Activated T-helper 9 cell treated with anti-CD3 and anti-CD28 coated beads, Interleukin-2, amount 50 U/mL, for 16 hours (primary cell): ENCODE results near the gene NAB2.
A peak's percentile ranks its signal among the peaks of the same experiment; 100 is the strongest.
"Not testable (repeated sequence)": the region's sequence is repeated elsewhere in the genome, so short reads cannot be mapped to it uniquely, and the experiment has no call there.

Experiments
- DNase-seq: peaks from one replicate; pipeline ENCODE4 v3.0.0-alpha.2; 2020; ENCODE audit warnings: low read depth

The NAB2 gene

GRCh38 chr12:57110104-57111030 lies 21.5 kb downstream of the NAB2 start:
- peak; percentile 64 for DNase-seq

GRCh38 chr12:57111031-57111734 lies 22.3 kb downstream of the NAB2 start, which contains the start of gene STAT6:
Gene STAT6, minus strand, starts transcription at chr12:57111362. Its CDS starts 3,084 bp downstream, at chr12:57108278.
- peak; percentile 68 for DNase-seq

DNA sequence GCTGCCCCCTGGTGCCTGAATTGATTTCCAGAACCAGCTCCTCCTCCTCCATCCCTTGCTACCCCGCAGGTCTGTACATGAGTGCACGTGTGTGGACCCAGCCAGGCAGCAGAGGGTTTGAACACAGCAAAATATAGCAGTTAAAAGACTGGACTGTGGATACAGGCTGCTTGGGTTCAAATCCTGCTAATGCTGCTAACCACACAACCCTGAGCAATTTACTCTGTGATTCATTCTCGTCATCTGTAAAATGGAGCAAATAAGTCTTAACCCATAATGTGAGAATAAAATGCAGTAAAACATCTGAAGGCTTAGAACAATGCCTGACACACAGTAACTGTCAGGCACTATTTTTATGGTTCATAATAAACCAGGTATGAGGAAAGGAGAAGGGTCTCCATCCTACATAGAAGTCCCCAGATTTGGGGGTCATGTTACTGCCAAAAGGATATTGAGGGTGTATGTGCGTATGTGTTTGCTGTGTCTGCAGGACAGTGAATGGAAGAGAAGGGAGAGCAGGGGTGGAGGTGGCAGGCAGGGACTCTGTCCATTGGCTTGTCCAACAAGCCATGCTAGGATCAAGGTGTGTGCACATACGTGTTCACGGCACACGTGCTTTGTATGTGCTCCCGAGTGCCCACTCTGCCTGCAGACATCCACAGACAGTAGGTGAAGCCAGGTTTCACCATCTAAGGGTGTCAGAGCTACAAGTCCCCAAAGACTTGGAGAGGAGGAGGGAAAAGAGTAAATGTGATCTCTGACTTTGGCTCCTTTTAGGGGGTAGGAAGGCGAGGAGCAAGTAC lies 23.8 kb downstream of the NAB2 start:
- DNase-seq = no peak

GRCh38 chr12:57116580-57117281 lies 27.8 kb downstream of the NAB2 start:
- no peak for DNase-seq

- DNase-seq = no peak
These were observed 29.9 kb downstream of the NAB2 start for GRCh38 chr12:57118711-57119271.

GRCh38 chr12:57119294-57120085 lies 30.6 kb downstream of the NAB2 start:
- no peak for DNase-seq

- DNase-seq = not testable (repeated sequence)
These were observed 31.8 kb downstream of the NAB2 start for GRCh38 chr12:57120718-57121117.

DNA sequence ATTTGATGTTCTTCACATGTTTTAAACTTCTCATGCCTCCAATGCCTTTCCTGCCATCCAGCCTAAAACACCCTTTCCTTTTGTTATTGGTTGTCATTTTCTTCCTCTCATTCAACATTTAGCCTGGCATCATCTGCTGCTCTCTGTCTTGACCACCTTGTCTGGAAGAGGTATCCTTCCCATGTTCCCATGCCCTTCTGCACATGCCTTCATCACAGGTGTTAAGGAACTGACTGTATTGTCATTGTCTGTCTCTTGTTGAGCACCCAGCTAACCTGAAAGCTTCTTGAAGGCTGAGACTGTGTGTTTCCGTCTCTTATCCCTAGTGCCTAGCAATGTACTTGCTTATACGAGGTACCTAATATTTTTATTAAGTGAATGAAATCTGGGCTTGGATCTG lies 34.9 kb downstream of the NAB2 start:
- no peak for DNase-seq

DNA sequence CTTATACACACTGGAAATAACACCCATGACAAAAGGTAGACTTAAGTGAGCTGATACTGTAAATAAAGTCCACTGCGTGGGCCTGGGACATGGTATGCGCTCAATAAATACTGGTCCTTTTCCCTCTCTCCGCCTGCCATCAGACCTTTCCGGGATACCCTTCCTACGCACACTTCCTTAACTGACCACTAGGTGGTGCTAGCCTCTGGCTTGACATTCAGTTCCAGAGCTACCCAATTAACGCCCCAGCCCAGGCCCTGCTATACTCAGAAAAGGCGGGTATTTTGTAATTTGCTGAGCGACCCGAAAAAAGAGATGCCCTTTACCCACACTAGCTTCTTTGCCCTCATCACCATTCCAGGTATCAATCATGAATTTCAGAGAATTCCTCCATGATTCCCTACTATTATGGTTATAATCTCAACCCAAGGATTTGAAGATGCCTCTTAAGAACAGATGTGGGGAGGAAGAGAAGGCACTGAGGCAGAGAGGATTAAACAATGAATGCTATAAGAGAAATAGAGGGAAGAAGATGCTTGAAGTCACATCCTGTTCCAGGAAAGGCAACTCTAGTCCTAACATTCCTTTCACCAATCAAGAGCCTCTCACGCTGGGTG lies 35.5 kb downstream of the NAB2 start:
- DNase-seq = peak; percentile 61

GRCh38 chr12:57126061-57126460 lies 37.1 kb downstream of the NAB2 start:
- no peak for DNase-seq

GRCh38 chr12:57126561-57126960 lies 37.6 kb downstream of the NAB2 start:
- no peak for DNase-seq

- peak; percentile 12 for DNase-seq
These were observed 38.3 kb downstream of the NAB2 start for GRCh38 chr12:57127101-57127725.

GRCh38 chr12:57127726-57128518 lies 39.0 kb downstream of the NAB2 start, which contains the start of gene LRP1:
Gene LRP1, plus strand, starts transcription at chr12:57128483. Its CDS starts 482 bp downstream, at chr12:57128965.
- peak; percentile 67 for DNase-seq

GRCh38 chr12:57128519-57129247 lies 39.8 kb downstream of the NAB2 start:
- no peak for DNase-seq

DNA sequence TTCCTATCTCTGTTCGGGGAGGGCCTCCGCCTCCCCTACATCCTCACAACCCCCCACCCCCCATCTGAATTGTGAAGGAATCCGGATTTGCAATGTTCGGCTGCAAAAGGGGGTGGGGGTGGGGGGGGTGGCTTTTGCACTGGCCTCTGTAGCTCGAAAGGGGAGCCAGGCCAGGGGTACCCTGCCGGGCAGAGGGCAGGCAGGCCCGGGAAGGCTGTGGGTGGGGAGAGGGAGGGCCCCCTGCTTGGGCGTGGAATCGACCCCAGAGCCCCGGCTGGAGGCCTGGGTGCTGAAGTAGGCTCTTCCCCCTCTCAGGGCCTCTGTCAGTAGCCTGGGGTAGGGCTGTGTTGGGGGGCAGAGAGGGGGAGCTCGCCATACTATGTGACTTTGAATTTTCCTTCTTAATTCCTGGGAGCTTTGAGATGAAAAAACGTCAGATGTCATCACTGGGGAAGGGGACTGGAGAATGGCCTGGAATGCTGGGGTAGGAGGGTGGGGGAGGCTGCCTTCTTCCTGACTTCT lies 40.5 kb downstream of the NAB2 start:
- DNase-seq = no peak

DNA sequence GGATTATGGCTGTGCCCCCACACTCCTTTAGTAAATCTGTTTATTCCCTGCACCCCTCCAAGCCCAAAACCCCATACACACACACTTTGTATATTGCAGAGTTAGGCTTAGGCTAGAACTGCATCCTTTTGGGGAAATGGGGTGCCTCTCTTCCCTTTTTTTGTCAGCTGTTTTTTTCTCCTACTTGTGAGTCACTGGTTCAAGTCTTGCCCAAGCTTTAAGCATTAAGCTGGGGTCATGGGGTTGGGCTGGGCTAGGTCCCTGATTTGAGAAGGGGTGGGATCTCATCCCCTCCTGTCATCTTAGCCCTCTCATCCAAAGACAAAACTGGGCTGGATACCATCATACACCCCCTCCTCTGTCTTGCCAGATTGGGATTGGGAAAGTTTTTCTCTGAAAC lies 41.0 kb downstream of the NAB2 start:
- DNase-seq = no peak

GRCh38 chr12:57130941-57131340 lies 42.0 kb downstream of the NAB2 start:
- DNase-seq = no peak
